Endothelial cell of umbilical vein (primary cell): ENCODE measurements around the gene HAUS7. TPM values are rescaled to one million over a fixed set of nuclear protein-coding genes. Genes with fewer than 3 reads are reported as not detected.

ENCODE experiments used
- BruUV-seq: library from RNA; stranded (reverse); fragments of 400-500 nt; replicated peaks from 2 replicates; lab custom pipeline; 2021; lab: Mats Ljungman, UMichigan
- CTCF ChIA-PET: fragments of 300-600, 350-600 bp; sonication (Branson Sonifier 250); formaldehyde crosslinking; loops from one replicate; lab custom pipeline; 2021; ENCODE audit warnings: antibody characterized with exemption, inconsistent platforms; lab: Charles Lee
- POLR2A ChIA-PET: fragments of 300-600, 350-600 bp; sonication (Branson Sonifier 250); formaldehyde crosslinking; loops from one replicate; lab custom pipeline; 2021; ENCODE audit warnings: antibody characterized with exemption, inconsistent platforms; lab: Charles Lee
- DNase-seq: peaks from one replicate; pipeline ENCODE4 v3.0.0-alpha.2; 2011; ENCODE audit warnings: low read depth, low spot score
- FAIRE-seq: peaks from 2 replicates; lab custom pipeline; 2011; peaks lifted over from hg19 to GRCh38; lab: Jason Lieb, UNC
- H2AFZ ChIP-seq: 2 replicates; pipeline ENCODE4 v1.6.0; 2012; ENCODE audit warnings: low read depth, low read length, control low read depth, inconsistent platforms
- H3K27ac ChIP-seq: 2 replicates; pipeline ENCODE4 v1.5.1; 2011; ENCODE audit warnings: low read depth, mild to moderate bottlenecking, control low read depth, low read length, moderate library complexity; ENCODE audit not compliant: insufficient read depth
- H3K27me3 ChIP-seq, 2 experiments: 2 replicates each; pipeline versions ENCODE4 v1.6.0 to v1.6.1; 2011; ENCODE audit warnings: low read length in 2 of 2, mixed read lengths in 1 of 2; ENCODE audit not compliant: control insufficient read depth in 2 of 2, insufficient read depth in 2 of 2
- H3K36me3 ChIP-seq, 2 experiments: 2 replicates in 1 of 2; 3 replicates in 1 of 2; pipeline ENCODE4 v1.5.1; 2011; ENCODE audit warnings: low read length in 2 of 2, mild to moderate bottlenecking in 1 of 2, moderate library complexity in 1 of 2; ENCODE audit not compliant: control insufficient read depth in 2 of 2, insufficient read depth in 2 of 2; ENCODE audit errors: extremely low read depth in 1 of 2
- H3K4me1 ChIP-seq: 3 replicates; pipeline ENCODE4 v1.5.1; 2011; ENCODE audit warnings: mild to moderate bottlenecking, low read length; ENCODE audit not compliant: control insufficient read depth, insufficient read depth; ENCODE audit errors: extremely low read depth
- H3K4me2 ChIP-seq: 2 replicates; pipeline ENCODE4 v1.6.1; 2011; ENCODE audit warnings: low read length, control low read depth, mixed read lengths; ENCODE audit not compliant: insufficient read depth
- H3K4me3 ChIP-seq, 3 experiments: fragments of 200-600 bp in 1 of 3; sonication (generic), shearing (Covaris generic) in 1 of 3; replicated peaks in 1 of 3; 2 replicates each; pipeline ENCODE4 v1.5.1; 2011 to 2016; ENCODE audit warnings: control low read depth in 3 of 3, low read length in 3 of 3, mild to moderate bottlenecking in 2 of 3, inconsistent platforms in 1 of 3, low read depth in 1 of 3, moderate library complexity in 1 of 3; ENCODE audit not compliant: insufficient read depth in 1 of 3
- H3K79me2 ChIP-seq: 2 replicates; pipeline ENCODE4 v1.6.0; 2012; ENCODE audit warnings: low read length, inconsistent platforms; ENCODE audit not compliant: control insufficient read depth, insufficient read depth
- H3K9ac ChIP-seq: replicated peaks from 2 replicates; pipeline ENCODE3; 2011; ENCODE audit warnings: low read length, control low read depth; ENCODE audit not compliant: insufficient read depth; ENCODE audit errors: extremely low read depth
- H3K9me1 ChIP-seq: replicated peaks from 3 replicates; pipeline ENCODE4 v1.6.0; 2011; ENCODE audit warnings: mild to moderate bottlenecking, low read length; ENCODE audit not compliant: control insufficient read depth, insufficient read depth; ENCODE audit errors: extremely low read depth
- H3K9me3 ChIP-seq: replicated peaks from 2 replicates; pipeline ENCODE4 v1.5.1; 2012; ENCODE audit warnings: low read length, inconsistent platforms; ENCODE audit not compliant: control insufficient read depth, insufficient read depth
- H4K20me1 ChIP-seq: replicated peaks from 2 replicates; pipeline ENCODE3; 2011; ENCODE audit warnings: mild to moderate bottlenecking, low read length; ENCODE audit not compliant: control insufficient read depth, insufficient read depth; ENCODE audit errors: extremely low read depth
- EZH2 ChIP-seq: IDR thresholded peaks from 2 replicates; pipeline ENCODE4 v1.6.1; 2012; ENCODE audit warnings: borderline replicate concordance, low read depth, mild to moderate bottlenecking, moderate library complexity, low read length, inconsistent platforms; ENCODE audit not compliant: severe bottlenecking
- FOS ChIP-seq: IDR thresholded peaks from 2 replicates; pipeline ENCODE4 v1.6.1; 2011; ENCODE audit warnings: mild to moderate bottlenecking, low read length, moderate library complexity, borderline replicate concordance; ENCODE audit not compliant: insufficient read depth
- GATA2 ChIP-seq: IDR thresholded peaks from 2 replicates; pipeline ENCODE4 v1.7.0; 2011; ENCODE audit warnings: low read depth, mild to moderate bottlenecking, moderate library complexity, mixed read lengths, low read length; ENCODE audit not compliant: insufficient read length, insufficient read depth
- JUN ChIP-seq: IDR thresholded peaks from 2 replicates; pipeline ENCODE4 v1.6.1; 2011; ENCODE audit warnings: borderline replicate concordance, low read depth; ENCODE audit not compliant: insufficient read length, insufficient read depth
- MYC ChIP-seq: IDR thresholded peaks from one replicate; pipeline ENCODE4 v1.6.1; 2011; ENCODE audit warnings: mild to moderate bottlenecking, low read depth, low read length
- POLR2A ChIP-seq: IDR thresholded peaks from 2 replicates; pipeline ENCODE4 v1.6.1; 2012; ENCODE audit warnings: low read depth, mild to moderate bottlenecking, control low read depth, low read length
- POLR2AphosphoS5 ChIP-seq: IDR thresholded peaks from 2 replicates; pipeline ENCODE4 v1.6.1; 2012; ENCODE audit warnings: low read depth, mild to moderate bottlenecking, control low read depth, low read length, moderate library complexity; ENCODE audit not compliant: insufficient read depth
- dilution Hi-C: fragments of 300-500 bp; cut with MboI; formaldehyde crosslinking; loops from one replicate; pipeline ENCODE4 v1.15.0; 2019; ENCODE audit warnings: low sequenced_read_pairs; ENCODE audit not compliant: extremely low pct_ligation_motif_present
- intact Hi-C: fragments of 100-400 bp; cut with micrococcal nuclease; formaldehyde crosslinking; loops from one replicate; pipeline ENCODE4 v1.10.0; 2022
- polyA plus RNA-seq, 4 experiments: library from polyadenylated mRNA; depleted of rRNA in 3 of 4; stranded (reverse) in 3 of 4; unstranded in 1 of 4; fragments of >200 nt; gene quantifications; 2 replicates each; pipeline versions ENCODE4 v1.2.1 to v1.2.3, GENCODE V29; 2011 to 2012; ENCODE audit warnings: missing spikeins in 1 of 4
- total RNA-seq: library from RNA; stranded (reverse); gene quantifications from 2 replicates; pipeline ENCODE4 v1.2.3, GENCODE V29; 2021
- TF ChIP-seq, protein P1 (sequence below): IDR thresholded peaks from 2 replicates; pipeline ENCODE4 v1.6.1; 2011; ENCODE audit not compliant: insufficient read depth, insufficient read length
- TF ChIP-seq, protein P2 (sequence below), 2 donors: IDR thresholded peaks; 1 replicate in 1 of 2; 2 replicates in 1 of 2; pipeline ENCODE4 v1.5.1; 2011; ENCODE audit warnings: low read length in 2 of 2, mild to moderate bottlenecking in 2 of 2, moderate library complexity in 2 of 2, control low read depth in 1 of 2, inconsistent platforms in 1 of 2, low read depth in 1 of 2; ENCODE audit not compliant: insufficient read depth in 1 of 2; ENCODE audit errors: extremely low read depth in 1 of 2

Gene HAUS7
- total and polyA plus RNA-seq, 2 donors (not counting 3 experiments of a cell fraction or from before 2014, with no cell fraction given): 31.0 to 46.4 TPM

DNA sequence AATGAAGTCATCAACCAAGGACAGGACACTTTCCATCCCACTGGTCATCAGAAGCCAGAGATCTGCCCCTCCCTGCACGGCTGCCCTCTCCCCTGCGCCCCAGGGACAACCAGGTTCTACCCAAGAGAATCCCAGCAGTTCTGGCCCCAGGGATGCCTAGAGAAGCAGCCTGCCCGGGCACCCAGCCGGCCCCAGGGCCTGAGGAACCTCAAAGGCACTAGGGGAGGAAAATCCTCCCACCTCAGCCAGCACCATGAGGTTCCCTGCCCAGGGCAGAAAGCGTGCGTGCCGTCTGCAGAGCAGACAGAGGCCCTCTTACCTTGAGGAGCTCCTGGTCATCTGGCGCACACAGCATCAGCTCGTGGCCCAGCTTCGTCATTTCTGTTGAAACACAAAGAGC lies 8.1 kb downstream of the HAUS7 start:
- POLR2A ChIA-PET: no interaction called here
- no peak overlapping the region for H2AFZ ChIP-seq
- no peaks in the 10 kb centered on the region for H3K9me1 ChIP-seq
- dilution Hi-C loops (no loop called here), intact Hi-C loops (no loop called here)
- FAIRE-seq (no peak), DNase-seq (no peak)
- CTCF ChIA-PET: no interaction called here
- no peak overlapping the region for H3K4me2 ChIP-seq
- TF ChIP-seq GATA2: no peak
- TF ChIP-seq POLR2AphosphoS5: no peak
- no peak for TF ChIP-seq JUN
- TF ChIP-seq FOS: no peak
- TF ChIP-seq EZH2: no peak
- TF ChIP-seq, protein P1, sequence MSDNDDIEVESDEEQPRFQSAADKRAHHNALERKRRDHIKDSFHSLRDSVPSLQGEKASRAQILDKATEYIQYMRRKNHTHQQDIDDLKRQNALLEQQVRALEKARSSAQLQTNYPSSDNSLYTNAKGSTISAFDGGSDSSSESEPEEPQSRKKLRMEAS: no peak
- TF ChIP-seq, protein P2, sequence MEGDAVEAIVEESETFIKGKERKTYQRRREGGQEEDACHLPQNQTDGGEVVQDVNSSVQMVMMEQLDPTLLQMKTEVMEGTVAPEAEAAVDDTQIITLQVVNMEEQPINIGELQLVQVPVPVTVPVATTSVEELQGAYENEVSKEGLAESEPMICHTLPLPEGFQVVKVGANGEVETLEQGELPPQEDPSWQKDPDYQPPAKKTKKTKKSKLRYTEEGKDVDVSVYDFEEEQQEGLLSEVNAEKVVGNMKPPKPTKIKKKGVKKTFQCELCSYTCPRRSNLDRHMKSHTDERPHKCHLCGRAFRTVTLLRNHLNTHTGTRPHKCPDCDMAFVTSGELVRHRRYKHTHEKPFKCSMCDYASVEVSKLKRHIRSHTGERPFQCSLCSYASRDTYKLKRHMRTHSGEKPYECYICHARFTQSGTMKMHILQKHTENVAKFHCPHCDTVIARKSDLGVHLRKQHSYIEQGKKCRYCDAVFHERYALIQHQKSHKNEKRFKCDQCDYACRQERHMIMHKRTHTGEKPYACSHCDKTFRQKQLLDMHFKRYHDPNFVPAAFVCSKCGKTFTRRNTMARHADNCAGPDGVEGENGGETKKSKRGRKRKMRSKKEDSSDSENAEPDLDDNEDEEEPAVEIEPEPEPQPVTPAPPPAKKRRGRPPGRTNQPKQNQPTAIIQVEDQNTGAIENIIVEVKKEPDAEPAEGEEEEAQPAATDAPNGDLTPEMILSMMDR (IDR thresholded peaks at IDR 0.05; ENCODE audit: extremely low read depth in 1 of 2, insufficient read depth in 1 of 2, low read depth in 1 of 2, low read length in 2 of 2): no peak
- no peak for TF ChIP-seq MYC
- no peak for TF ChIP-seq POLR2A
- no peaks in the 10 kb centered on the region for H3K9me3 ChIP-seq
- no peaks in the 10 kb centered on the region for H4K20me1 ChIP-seq
- no TSS peak for BruUV-seq
- peaks cover 5% of the 10 kb centered on the region for H3K4me1 ChIP-seq
- H3K9ac ChIP-seq: no peak overlapping the region
- H3K27ac ChIP-seq: no peak overlapping the region
- peaks cover 0 to 3% of the 10 kb centered on the region in 2 experiments for H3K36me3 ChIP-seq
- no peaks in the 10 kb centered on the region for H3K79me2 ChIP-seq
- no peak overlapping the region for H3K4me3 ChIP-seq
- H3K27me3 ChIP-seq: no peaks in the 10 kb centered on the region
